B cell (primary cell): ENCODE measurements around the gene NDUFAF7. TPM values are rescaled to one million over a fixed set of nuclear protein-coding genes. Genes with fewer than 3 reads are reported as not detected.
A peak's percentile ranks its signal among the peaks of the same experiment; 100 is the strongest.

Experiments
- ATAC-seq: fragments of 200-7000 bp; cut with Tn5 transposase; one replicate; pipeline ENCODE4 v1.10.0; 2021; ENCODE audit warnings: low read depth, mild to moderate bottlenecking, moderate number of reproducible peaks, moderate library complexity
- CTCF ChIA-PET: fragments of 350-600 bp; sonication (Branson Sonifier 250); formaldehyde crosslinking; loops from one replicate; lab custom pipeline; 2021; ENCODE audit warnings: antibody characterized with exemption, inconsistent platforms; lab: Charles Lee
- POLR2A ChIA-PET: fragments of 350-600 bp; sonication (Branson Sonifier 250); formaldehyde crosslinking; loops from one replicate; lab custom pipeline; 2021; ENCODE audit warnings: antibody characterized with exemption; lab: Charles Lee
- DNase-seq: peaks from one replicate; pipeline ENCODE4 v3.0.0; 2013
- H2AFZ ChIP-seq: 2 replicates; pipeline ENCODE4 v1.6.1; 2012; ENCODE audit warnings: mild to moderate bottlenecking, low read depth, low read length; ENCODE audit not compliant: insufficient read depth, poor library complexity, severe bottlenecking
- H3K27ac ChIP-seq, 2 donors: 1 replicate in 1 of 2; 2 replicates in 1 of 2; pipeline ENCODE4 v1.5.1; 2012 to 2013; ENCODE audit warnings: low read length in 2 of 2, mild to moderate bottlenecking in 2 of 2, moderate library complexity in 1 of 2
- H3K27me3 ChIP-seq, 4 experiments: fragments of 200-600 bp in 1 of 4; sonication (generic) in 1 of 4; replicated peaks in 1 of 4; 1 replicate in 2 of 4; 2 replicates in 2 of 4; pipeline versions ENCODE4 v1.6.1 to v1.7.0; 2013 to 2016; ENCODE audit warnings: low read length in 3 of 4, mild to moderate bottlenecking in 2 of 4, mixed read lengths in 1 of 4, moderate library complexity in 1 of 4; ENCODE audit not compliant: insufficient read depth in 4 of 4, control insufficient read depth in 3 of 4; ENCODE audit errors: control extremely low read depth in 1 of 4
- H3K36me3 ChIP-seq, 2 experiments: replicated peaks in 1 of 2; 1 replicate in 1 of 2; 2 replicates in 1 of 2; pipeline versions ENCODE4 v1.6.1 to v1.7.1; 2013; ENCODE audit warnings: low read length in 1 of 2; ENCODE audit not compliant: insufficient read depth in 2 of 2, control insufficient read depth in 1 of 2; ENCODE audit errors: control extremely low read depth in 1 of 2, extremely low read depth in 1 of 2
- H3K4me1 ChIP-seq, 2 donors: fragments of 200-600 bp in 1 of 2; sonication (generic) in 1 of 2; 1 replicate in 1 of 2; 2 replicates in 1 of 2; pipeline versions ENCODE4 v1.5.1 to v1.6.1; 2013 to 2017; ENCODE audit warnings: low read length in 2 of 2; ENCODE audit not compliant: control insufficient read depth in 2 of 2, insufficient read depth in 2 of 2
- H3K4me2 ChIP-seq: replicated peaks from 2 replicates; pipeline ENCODE3; 2012; ENCODE audit warnings: mild to moderate bottlenecking, low read depth, low read length; ENCODE audit not compliant: poor library complexity, severe bottlenecking
- H3K4me3 ChIP-seq, 5 experiments: fragments of 200-600 bp in 1 of 5; sonication (generic) in 1 of 5; 1 replicate in 3 of 5; 2 replicates in 2 of 5; pipeline versions ENCODE4 v1.5.1 to v1.7.0; 2011 to 2016; ENCODE audit warnings: low read length in 4 of 5, mild to moderate bottlenecking in 4 of 5, low read depth in 2 of 5, control low read depth in 1 of 5, moderate library complexity in 1 of 5; ENCODE audit not compliant: insufficient read depth in 1 of 5; ENCODE audit errors: control extremely low read depth in 1 of 5, extremely low read depth in 1 of 5
- H3K79me2 ChIP-seq: fragments of 200-600 bp; sonication (generic); one replicate; pipeline ENCODE4 v1.6.0; 2016; ENCODE audit warnings: low read length; ENCODE audit not compliant: control insufficient read depth, insufficient read depth
- H3K9ac ChIP-seq: fragments of 200-600 bp; sonication (generic); 2 replicates; pipeline ENCODE4 v1.6.1; 2017; ENCODE audit warnings: mild to moderate bottlenecking, low read length, moderate library complexity
- H3K9me3 ChIP-seq, 3 donors: one replicate each; pipeline versions ENCODE4 v1.6.1 to v1.7.1; 2013; ENCODE audit warnings: low read length in 2 of 3; ENCODE audit not compliant: control insufficient read depth in 2 of 3, insufficient read depth in 1 of 3; ENCODE audit errors: control extremely low read depth in 1 of 3
- H4K20me1 ChIP-seq: 2 replicates; pipeline ENCODE4 v1.6.0; 2012; ENCODE audit warnings: mild to moderate bottlenecking, low read length; ENCODE audit not compliant: insufficient read depth, control insufficient read depth, poor library complexity, severe bottlenecking
- H3K27ac Mint-ChIP-seq: one replicate; pipeline ENCODE4 v1.8.0; 2021; ENCODE audit warnings: mixed read lengths
- H3K27me3 Mint-ChIP-seq: one replicate; pipeline ENCODE4 v1.8.0; 2021; ENCODE audit warnings: mixed read lengths
- H3K4me1 Mint-ChIP-seq: one replicate; pipeline ENCODE4 v1.8.0; 2021; ENCODE audit warnings: mixed read lengths
- H3K4me3 Mint-ChIP-seq: one replicate; pipeline ENCODE4 v1.8.0; 2021; ENCODE audit warnings: mixed read lengths
- H3K9me3 Mint-ChIP-seq: one replicate; pipeline ENCODE4 v1.8.0; 2022; ENCODE audit warnings: mixed read lengths; ENCODE audit not compliant: insufficient read depth
- CTCF ChIP-seq: fragments of 200-600 bp; IDR thresholded peaks from one replicate; pipeline ENCODE4 v1.8.0; 2022; ENCODE audit warnings: antibody characterized with exemption, mild to moderate bottlenecking
- EZH2 ChIP-seq: IDR thresholded peaks from 2 replicates; pipeline ENCODE4 v1.6.1; 2012; ENCODE audit warnings: borderline replicate concordance, low read depth, mild to moderate bottlenecking, moderate library complexity, low read length; ENCODE audit not compliant: insufficient read depth, poor library complexity, severe bottlenecking
- WGBS: methylation state at CpG from one replicate; pipeline ENCODE4 v1.1.5; 2013; ENCODE audit warnings: missing lambda C conversion rate; ENCODE audit not compliant: insufficient coverage; 5-methylcytosine and 5-hydroxymethylcytosine counted together
- intact Hi-C: fragments of 100-400 bp; cut with micrococcal nuclease; formaldehyde crosslinking; loops from one replicate; pipeline ENCODE4 v1.10.0; 2022
- polyA plus RNA-seq: library from polyadenylated mRNA; depleted of rRNA; stranded (reverse); fragments of >200 nt; gene quantifications from 2 replicates; pipeline ENCODE4 v1.2.3, GENCODE V29; 2012
- total RNA-seq, 2 donors: library from RNA; stranded (reverse); fragments of 120-200 nt in 1 of 2; gene quantifications; 1 replicate in 1 of 2; 2 replicates in 1 of 2; pipeline versions ENCODE4 v1.2.3 to v1.2.4, GENCODE V29; 2013 to 2022

The NDUFAF7 gene
- total and polyA plus RNA-seq, 2 donors (not counting 1 experiment from before 2014, with no cell fraction given): 12.2 to 35.4 TPM

- ChIA-PET CTCF (interaction anchor here (1.3 kb wide), 1 partner anchor 28 kb away, joined by 7 read pairs; no protein-coding TSS in a partner anchor), POLR2A (interaction anchor here (0.7 to 1.2 kb wide), 2 partner anchors 35 to 133 kb away, joined by 3 to 4 read pairs; partner anchors contain the start of genes CEBPZ and NDUFAF7)
- peak within 1 kb of the TSS; percentile 78 to 81 for H3K27ac ChIP-seq
- peak within 1 kb of the TSS; percentile 79 for H3K9ac ChIP-seq
- peaks cover 16 to 24% of the 10 kb centered on the region in 2 donors for H3K4me1 ChIP-seq
- TF ChIP-seq CTCF: no peak
- TF ChIP-seq EZH2: no peak
- no peaks in the 10 kb centered on the region for H4K20me1 ChIP-seq
- H3K9me3 ChIP-seq: peaks cover 0 to 5% (median 0%) of the 10 kb centered on the region in 3 donors
- H3K27ac Mint-ChIP-seq: peak within 1 kb of the TSS; percentile 99
- peak within 1 kb of the TSS; percentile 98 for H3K4me3 Mint-ChIP-seq
- intact Hi-C loops: loop anchor here (1.0 to 5.0 kb wide), 5 partner anchors 35 to 230 kb away; partner anchors contain the start of genes CEBPZ, EIF2AK2, GPATCH11 and HEATR5B
- H3K36me3 ChIP-seq: peaks cover 0 to 10% of the 10 kb centered on the region in 2 experiments
- H3K4me2 ChIP-seq: peak within 1 kb of the TSS; percentile 88
- H3K27me3 Mint-ChIP-seq: no peaks in the 10 kb centered on the region
- under 1% methylated on average over 71 of the region's 72 CpGs for WGBS
- peak within 1 kb of the TSS; percentile 88 for H2AFZ ChIP-seq
- H3K79me2 ChIP-seq: peaks cover 37% of the 10 kb centered on the region
- peak within 1 kb of the TSS; percentile 70 to 87 (median 80) for H3K4me3 ChIP-seq
- ATAC-seq (peak; percentile 89), DNase-seq (peak; percentile 94)
- peaks cover 22% of the 10 kb centered on the region for H3K4me1 Mint-ChIP-seq
- H3K27me3 ChIP-seq: no peaks in the 10 kb centered on the region
- no peaks in the 10 kb centered on the region for H3K9me3 Mint-ChIP-seq
Observed at GRCh38 chr2:37196320-37197195, 34.9 kb upstream of the NDUFAF7 start, which contains the start of gene CEBPZOS. Gene CEBPZOS (plus strand): TSS chr2:37196496. CDS start chr2:37199705, 3,209 bp downstream.

- Mint-ChIP-seq H3K4me1 (peaks cover 22% of the 10 kb centered on the region), H3K27ac (no peak overlapping the region), H3K4me3 (no peak overlapping the region), H3K9me3 (peaks cover 2% of the 10 kb centered on the region), H3K27me3 (no peaks in the 10 kb centered on the region)
- no peaks in the 10 kb centered on the region for H4K20me1 ChIP-seq
- no peak overlapping the region for H3K4me2 ChIP-seq
- CTCF ChIA-PET: no interaction called here
- H3K27me3 ChIP-seq: no peaks in the 10 kb centered on the region
- peaks cover 41% of the 10 kb centered on the region for H3K79me2 ChIP-seq
- no peak for ATAC-seq
- WGBS: 96% methylated on average over 4 of the region's 8 CpGs
- no peak overlapping the region for H3K27ac ChIP-seq
- H3K9ac ChIP-seq: no peak overlapping the region
- TF ChIP-seq CTCF (no peak), EZH2 (no peak)
- POLR2A ChIA-PET: no interaction called here
- H3K36me3 ChIP-seq: peaks cover 5 to 21% of the 10 kb centered on the region in 2 experiments
- H3K4me3 ChIP-seq: no peak overlapping the region
- H3K9me3 ChIP-seq: peaks cover 0 to 5% (median 0%) of the 10 kb centered on the region in 3 donors
- H3K4me1 ChIP-seq: peaks cover 16 to 24% of the 10 kb centered on the region in 2 donors
- DNase-seq: no peak
- no peak overlapping the region for H2AFZ ChIP-seq
- intact Hi-C loops: loop anchor here (5.0 kb wide), 1 partner anchor 41 kb away; the partner anchor contains the start of gene EIF2AK2
Observed at GRCh38 chr2:37198681-37199065, 32.8 kb upstream of the NDUFAF7 start.
